ENCODE data around the gene RYR3. TPM values are rescaled to one million over a fixed set of nuclear protein-coding genes. Genes with fewer than 3 reads are reported as not detected.

RYR3 gene
- polyA plus RNA-seq, 1 donor (not counting 4 experiments of a cell fraction or from before 2014, with no cell fraction given) = 0.04 TPM

- no peak overlapping the region for H3K9ac ChIP-seq (ENCODE audit: control insufficient read depth, extremely low read depth, insufficient read depth, low read length)
- H2AFZ ChIP-seq (ENCODE audit: control insufficient read depth, low read length) = no peak overlapping the region
- no peak overlapping the region for H3K4me2 ChIP-seq (ENCODE audit: control insufficient read depth, extremely low read depth, insufficient read depth, low read depth, low read length)
- H3K9me1 ChIP-seq (ENCODE audit: control insufficient read depth, extremely low read depth, insufficient read depth, low read length) = no peaks in the 10 kb centered on the region
- H3K4me1 ChIP-seq (ENCODE audit: control insufficient read depth, extremely low read depth, insufficient read depth, low read length) = no peaks in the 10 kb centered on the region
- no peak overlapping the region for H3K4me3 ChIP-seq (ENCODE audit: control insufficient read depth in 2 of 3, extremely low read depth in 1 of 3, insufficient read depth in 2 of 3, low read depth in 1 of 3, low read length in 3 of 3)
- no peaks in the 10 kb centered on the region for H3K79me2 ChIP-seq (ENCODE audit: control insufficient read depth, insufficient read depth, low read length)
- H3K27ac ChIP-seq (ENCODE audit: control insufficient read depth, insufficient read depth, low read length) = no peak overlapping the region
- no peaks in the 10 kb centered on the region for H3K36me3 ChIP-seq (ENCODE audit: control insufficient read depth in 2 of 2, extremely low read depth in 1 of 2, insufficient read depth in 2 of 2, low read length in 2 of 2)
- TF ChIP-seq EZH2 (IDR thresholded peaks at IDR 0.05; ENCODE audit: low read length) = no peak
- no peak for TF ChIP-seq CTCF (optimal IDR thresholded peaks at IDR 0.05 in 1 of 3, IDR thresholded peaks at IDR 0.05 in 1 of 3, conservative IDR thresholded peaks at IDR 0.05 in 1 of 3; ENCODE audit: extremely low read depth in 1 of 3, insufficient read depth in 2 of 3, low read length in 3 of 3)
- dilution Hi-C loops (cut with MboI; ENCODE audit: extremely low pct_ligation_motif_present, low sequenced_read_pairs) = no loop called here
- H3K27me3 ChIP-seq (ENCODE audit: control insufficient read depth, extremely low read depth, insufficient read depth, low read length) = peaks cover 7% of the 10 kb centered on the region
- FAIRE-seq (no peak), DNase-seq (ENCODE audit: low read depth, low spot score) (no peak)
- no peaks in the 10 kb centered on the region for H3K9me3 ChIP-seq (ENCODE audit: control insufficient read depth, low read depth, low read length)
- no peaks in the 10 kb centered on the region for H4K20me1 ChIP-seq (ENCODE audit: control insufficient read depth, extremely low read depth, insufficient read depth, low read length)
Measured at GRCh38 chr15:33693166-33693800, 382.5 kb downstream of the RYR3 start.

DNA sequence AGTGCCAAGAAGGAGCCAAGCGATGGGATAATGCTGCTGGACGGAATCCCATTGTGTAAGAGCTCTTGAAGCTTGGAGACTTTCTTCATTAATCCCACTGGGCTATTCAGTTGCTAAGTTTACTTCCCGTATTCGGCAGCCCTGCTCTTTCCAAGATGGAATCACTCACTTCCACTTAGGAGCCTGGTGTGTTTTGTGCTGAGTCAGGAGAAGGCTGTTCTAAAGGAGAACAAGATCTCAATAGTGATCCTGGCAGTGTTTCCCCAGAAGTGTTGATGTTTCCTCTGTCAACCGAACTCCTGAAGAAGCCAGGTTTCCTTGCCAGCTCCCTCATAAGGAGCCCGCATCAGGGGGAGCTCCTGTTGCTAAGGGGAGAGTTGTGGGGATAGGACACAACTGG, 387.4 kb downstream of the RYR3 start:
- Histone ChIP-seq H3K4me1 (ENCODE audit: control insufficient read depth, extremely low read depth, insufficient read depth, low read length) (peaks cover 2% of the 10 kb centered on the region), H3K36me3 (ENCODE audit: control insufficient read depth in 2 of 2, extremely low read depth in 1 of 2, insufficient read depth in 2 of 2, low read length in 2 of 2) (no peaks in the 10 kb centered on the region), H3K79me2 (ENCODE audit: control insufficient read depth, insufficient read depth, low read length) (no peaks in the 10 kb centered on the region), H3K4me3 (ENCODE audit: control insufficient read depth in 2 of 3, extremely low read depth in 1 of 3, insufficient read depth in 2 of 3, low read depth in 1 of 3, low read length in 3 of 3) (no peak overlapping the region), H3K27ac (ENCODE audit: control insufficient read depth, insufficient read depth, low read length) (no peak overlapping the region), H4K20me1 (ENCODE audit: control insufficient read depth, extremely low read depth, insufficient read depth, low read length) (no peaks in the 10 kb centered on the region), H3K27me3 (ENCODE audit: control insufficient read depth, extremely low read depth, insufficient read depth, low read length) (peaks cover 7% of the 10 kb centered on the region), H3K9me1 (ENCODE audit: control insufficient read depth, extremely low read depth, insufficient read depth, low read length) (no peaks in the 10 kb centered on the region), H3K4me2 (ENCODE audit: control insufficient read depth, extremely low read depth, insufficient read depth, low read depth, low read length) (no peak overlapping the region), H3K9ac (ENCODE audit: control insufficient read depth, extremely low read depth, insufficient read depth, low read length) (no peak overlapping the region), H3K9me3 (ENCODE audit: control insufficient read depth, low read depth, low read length) (no peaks in the 10 kb centered on the region), H2AFZ (ENCODE audit: control insufficient read depth, low read length) (no peak overlapping the region)
- no peak for FAIRE-seq
- TF ChIP-seq EZH2 (IDR thresholded peaks at IDR 0.05; ENCODE audit: low read length) (no peak), CTCF (optimal IDR thresholded peaks at IDR 0.05 in 1 of 3, IDR thresholded peaks at IDR 0.05 in 1 of 3, conservative IDR thresholded peaks at IDR 0.05 in 1 of 3; ENCODE audit: extremely low read depth in 1 of 3, insufficient read depth in 2 of 3, low read length in 3 of 3) (no peak)
- DNase-seq (ENCODE audit: low read depth, low spot score) = no peak
- dilution Hi-C loops (cut with MboI; ENCODE audit: extremely low pct_ligation_motif_present, low sequenced_read_pairs) = no loop called here
